Measurements from ENCODE around the gene BUB1B.

Gene BUB1B

DNA sequence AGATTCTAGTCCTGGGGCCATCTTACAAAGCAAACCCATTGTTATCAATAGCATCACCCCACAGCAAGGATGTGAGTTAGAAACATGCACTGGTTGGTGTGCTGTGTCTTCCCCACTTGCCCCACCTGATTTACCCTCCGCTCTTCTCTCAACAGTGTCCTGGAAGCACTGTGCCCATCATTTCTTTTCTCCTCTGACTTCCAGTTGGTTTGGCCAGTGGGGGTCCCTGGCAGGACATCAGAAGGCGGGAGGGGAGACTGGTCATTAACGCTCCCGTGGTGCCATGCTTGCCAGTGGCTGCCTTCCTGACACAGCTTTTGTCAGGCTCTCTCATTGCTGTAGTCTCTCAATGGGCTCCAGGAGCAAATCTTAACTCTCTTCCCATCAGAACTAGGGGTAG lies 11.5 kb upstream of the BUB1B start:
- TF ChIP-seq, protein P1, sequence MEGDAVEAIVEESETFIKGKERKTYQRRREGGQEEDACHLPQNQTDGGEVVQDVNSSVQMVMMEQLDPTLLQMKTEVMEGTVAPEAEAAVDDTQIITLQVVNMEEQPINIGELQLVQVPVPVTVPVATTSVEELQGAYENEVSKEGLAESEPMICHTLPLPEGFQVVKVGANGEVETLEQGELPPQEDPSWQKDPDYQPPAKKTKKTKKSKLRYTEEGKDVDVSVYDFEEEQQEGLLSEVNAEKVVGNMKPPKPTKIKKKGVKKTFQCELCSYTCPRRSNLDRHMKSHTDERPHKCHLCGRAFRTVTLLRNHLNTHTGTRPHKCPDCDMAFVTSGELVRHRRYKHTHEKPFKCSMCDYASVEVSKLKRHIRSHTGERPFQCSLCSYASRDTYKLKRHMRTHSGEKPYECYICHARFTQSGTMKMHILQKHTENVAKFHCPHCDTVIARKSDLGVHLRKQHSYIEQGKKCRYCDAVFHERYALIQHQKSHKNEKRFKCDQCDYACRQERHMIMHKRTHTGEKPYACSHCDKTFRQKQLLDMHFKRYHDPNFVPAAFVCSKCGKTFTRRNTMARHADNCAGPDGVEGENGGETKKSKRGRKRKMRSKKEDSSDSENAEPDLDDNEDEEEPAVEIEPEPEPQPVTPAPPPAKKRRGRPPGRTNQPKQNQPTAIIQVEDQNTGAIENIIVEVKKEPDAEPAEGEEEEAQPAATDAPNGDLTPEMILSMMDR (conservative IDR thresholded peaks at IDR 0.05), result no peak
- H3K27ac ChIP-seq, result no peak overlapping the region

DNA sequence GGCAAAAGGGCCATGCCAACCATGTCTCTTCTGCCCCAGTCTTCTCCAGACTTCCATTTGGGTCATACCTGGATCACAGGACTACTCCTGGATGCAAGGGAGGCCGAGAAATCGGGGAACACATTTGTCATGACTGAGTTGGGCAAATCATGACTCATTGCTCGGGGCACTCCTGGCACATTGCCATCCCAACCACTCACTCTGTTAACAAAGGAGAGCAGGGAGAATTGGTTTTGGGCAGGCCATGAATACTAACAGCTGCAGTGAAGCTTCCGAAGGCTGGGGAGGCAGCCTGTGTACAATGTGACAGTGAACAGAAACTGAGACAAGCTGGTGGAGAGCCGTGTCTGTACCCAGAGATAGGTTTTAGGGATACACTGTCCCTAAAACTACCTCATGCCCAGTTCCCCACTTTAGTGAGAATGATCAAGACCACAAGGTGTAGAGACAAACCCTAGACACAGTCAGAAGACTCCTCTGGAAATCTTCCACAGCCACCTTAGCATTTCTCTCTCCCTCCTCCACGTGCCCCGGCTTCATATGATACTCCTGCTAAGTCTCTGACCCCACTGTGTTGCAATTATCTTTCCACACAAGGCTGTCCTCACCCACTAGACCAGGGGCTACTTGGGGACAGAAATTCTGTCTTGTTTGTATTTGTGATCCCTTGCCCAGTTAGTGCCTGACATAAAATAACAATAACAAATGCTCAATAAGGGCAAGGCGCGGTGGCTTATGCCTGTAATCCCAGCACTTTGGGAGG lies 10.5 kb upstream of the BUB1B start:
- TF ChIP-seq, protein P1 (conservative IDR thresholded peaks at IDR 0.05), result no peak

DNA sequence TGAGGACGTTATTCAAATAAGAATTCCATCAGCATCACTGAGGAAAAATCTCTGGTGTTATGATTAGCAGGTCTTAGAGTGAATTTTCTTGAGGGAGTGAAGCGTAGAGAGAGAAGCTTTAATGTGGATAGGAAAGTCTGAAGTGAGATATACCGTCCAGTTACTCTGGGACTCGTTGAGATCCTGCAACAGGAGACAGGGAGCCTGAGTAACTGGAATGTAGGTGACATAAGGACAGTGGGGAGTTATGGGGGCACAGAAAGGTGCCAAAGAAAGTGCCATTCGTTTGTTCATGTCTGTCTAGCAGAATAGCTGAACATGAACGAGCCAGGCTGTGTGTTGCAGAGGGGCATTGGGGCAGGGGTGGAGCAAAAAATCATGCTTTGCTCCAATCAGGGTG lies 9.4 kb upstream of the BUB1B start:
- H3K27ac ChIP-seq, result no peak overlapping the region
- TF ChIP-seq, protein P1 (conservative IDR thresholded peaks at IDR 0.05), result no peak

More for the DNA sequence above, 10.5 kb upstream of the BUB1B start:
- H3K27ac ChIP-seq, result no peak overlapping the region

DNA sequence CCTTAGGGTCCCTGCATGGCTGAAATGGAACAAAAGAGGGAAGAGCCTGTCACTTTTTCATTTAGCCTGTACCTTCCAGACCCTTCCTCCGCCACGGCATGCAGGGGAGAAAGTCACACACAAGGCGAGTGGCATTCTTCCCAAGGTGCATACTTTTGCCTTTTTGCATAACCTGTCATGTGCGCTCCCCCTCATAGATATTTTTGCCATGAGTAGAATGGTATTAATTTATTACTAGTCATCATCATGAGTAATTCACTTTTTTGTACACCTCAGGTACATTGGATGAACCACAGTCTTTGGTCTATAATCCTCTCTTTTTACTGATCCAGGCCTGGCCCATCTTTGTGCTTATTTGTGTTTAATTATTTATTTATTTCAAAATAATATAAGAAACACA lies 8.9 kb upstream of the BUB1B start:
- H3K27ac ChIP-seq, result no peak overlapping the region
- TF ChIP-seq, protein P1 (conservative IDR thresholded peaks at IDR 0.05), result no peak

DNA sequence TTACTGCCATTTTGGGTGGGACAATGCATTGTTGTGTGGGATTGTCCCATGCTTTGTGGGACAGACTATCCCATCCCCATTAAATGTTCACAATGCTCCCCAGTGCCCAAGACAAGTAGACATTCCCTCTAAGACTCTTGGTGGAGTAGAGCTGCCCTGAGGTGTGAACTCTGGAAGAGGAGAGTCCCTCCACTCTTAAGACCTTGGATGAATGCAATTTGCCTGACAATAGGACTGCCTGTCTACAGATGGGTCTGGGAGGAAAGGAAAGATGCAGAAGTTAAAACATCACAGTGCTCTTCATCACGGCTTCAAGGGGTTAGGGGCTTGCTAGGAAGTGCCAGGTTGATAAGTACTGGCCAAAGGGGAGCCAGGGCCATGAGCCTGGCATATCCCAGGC lies 6.0 kb upstream of the BUB1B start:
- peak overlapping the region; percentile 65; the same call in 1 of the 2 replicates for H3K27ac ChIP-seq

DNA sequence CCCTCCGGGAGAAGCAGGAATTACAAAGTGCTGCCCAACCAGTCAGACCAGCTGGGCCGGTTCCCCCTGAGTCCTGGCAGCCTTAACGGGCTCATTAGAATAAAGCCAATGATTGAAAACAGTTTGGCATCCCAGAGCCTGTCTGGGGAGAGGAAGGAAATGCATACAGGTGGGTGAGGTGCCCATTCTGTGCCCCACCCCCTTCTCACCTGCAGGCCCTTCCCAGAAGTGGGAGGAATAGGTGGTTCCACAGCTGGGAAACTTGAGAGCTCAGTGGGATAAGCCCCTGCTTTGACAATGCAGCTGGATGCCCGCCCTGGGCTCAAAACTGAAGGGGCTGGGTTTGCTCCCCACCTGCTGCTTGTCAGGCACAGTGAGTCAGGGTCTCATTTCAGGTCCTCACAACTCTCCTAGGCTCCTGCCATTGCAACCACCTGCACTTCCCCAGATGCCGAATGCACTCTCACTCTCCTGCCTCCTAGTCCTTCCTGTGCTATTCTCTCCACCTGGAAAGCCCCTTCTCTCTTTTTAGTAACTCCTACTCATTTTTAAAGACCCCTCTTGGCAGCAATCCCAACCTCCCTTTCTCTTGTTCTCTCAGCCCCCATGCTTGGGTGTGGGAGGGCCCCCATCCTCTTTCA lies 5.5 kb upstream of the BUB1B start:
- TF ChIP-seq, protein P1 (conservative IDR thresholded peaks at IDR 0.05), result no peak
- peak overlapping the region; percentile 65 for H3K27ac ChIP-seq

DNA sequence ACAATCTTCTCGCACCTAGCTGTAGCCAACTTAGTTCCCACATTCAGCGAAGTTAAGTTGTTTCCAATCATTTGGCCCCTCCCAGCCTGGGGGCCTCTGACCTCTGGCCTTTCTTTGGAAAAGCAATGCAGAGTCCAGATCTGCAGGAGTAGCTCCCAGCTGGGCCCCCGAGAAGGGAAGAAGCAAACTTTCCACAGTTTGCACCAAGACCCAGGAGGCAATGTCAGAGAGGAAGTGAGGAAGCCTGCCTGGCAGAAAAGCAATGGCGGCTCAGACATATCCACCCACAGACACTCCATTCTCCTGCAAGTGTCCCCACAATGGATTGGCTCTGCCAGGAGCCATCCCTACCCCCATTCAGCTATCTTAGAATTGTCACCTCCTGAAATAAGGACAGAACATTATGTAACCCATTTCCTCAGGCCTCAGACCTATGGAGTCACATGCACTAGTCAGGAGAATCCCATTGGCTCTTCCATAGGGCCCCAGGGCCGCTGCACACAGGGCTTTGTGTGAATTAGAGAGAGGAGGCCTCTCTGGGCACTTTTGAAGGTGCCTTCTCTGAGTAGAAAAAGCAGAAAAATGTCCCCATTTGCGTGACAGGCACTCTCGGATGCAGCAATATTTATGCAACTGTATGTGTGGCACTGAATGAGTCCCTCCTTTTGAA lies 3.0 kb upstream of the BUB1B start:
- TF ChIP-seq, protein P1 (conservative IDR thresholded peaks at IDR 0.05), result no peak
- H3K27ac ChIP-seq, result no peak overlapping the region
